SH-SY5Y (cell line): ENCODE measurements around the gene SKOR2.

ENCODE experiments used
- GATA2 ChIP-seq: IDR thresholded peaks from 2 replicates; pipeline ENCODE4 v1.6.1; 2011; ENCODE audit warnings: mild to moderate bottlenecking, low read depth, low read length
- GATA3 ChIP-seq: IDR thresholded peaks from 2 replicates; pipeline ENCODE4 v1.6.1; 2011; ENCODE audit warnings: low read depth, mild to moderate bottlenecking, low read length, moderate library complexity

- TF ChIP-seq GATA2 (no peak), GATA3 (no peak)
Measured at GRCh38 chr18:47235096-47235495, 16.4 kb downstream of the SKOR2 start.
